ENCODE results near the gene PSG1.

GRCh38 chr19:42850981-42851717 is 28.4 kb downstream of the PSG1 start:
- TF ChIP-seq FOXM1 (IDR thresholded peaks at IDR 0.05; ENCODE audit: borderline replicate concordance, low read depth) = no peak
- no peak for TF ChIP-seq CREB1 (IDR thresholded peaks at IDR 0.05; ENCODE audit: low read depth)
- TF ChIP-seq EP300 (IDR thresholded peaks at IDR 0.05; ENCODE audit: borderline replicate concordance) = no peak
- no peak for TF ChIP-seq YY1 (IDR thresholded peaks at IDR 0.05; ENCODE audit: low read depth)
- TF ChIP-seq ZBTB7A (IDR thresholded peaks at IDR 0.05; ENCODE audit: low read depth) = no peak
- no peak for TF ChIP-seq TAF1 (IDR thresholded peaks at IDR 0.05; ENCODE audit: low read depth)
- TF ChIP-seq REST (IDR thresholded peaks at IDR 0.05; ENCODE audit: low read depth) = no peak
- no peak for TF ChIP-seq EGR1 (IDR thresholded peaks at IDR 0.05)
- no peak for TF ChIP-seq RAD21 (IDR thresholded peaks at IDR 0.05; ENCODE audit: low read depth)
- TF ChIP-seq MAX (IDR thresholded peaks at IDR 0.05) = no peak
- no peak for TF ChIP-seq CEBPB (IDR thresholded peaks at IDR 0.05)
